Esophagus (tissue), 2 donors: Measurements from ENCODE around the gene EBP. TPM values are rescaled to one million over a fixed set of nuclear protein-coding genes. Genes with fewer than 3 reads are reported as not detected.

Experiments
- H3K27ac ChIP-seq, 2 donors: one replicate each; pipeline ENCODE4 v1.5.1; 2013; ENCODE audit warnings: low read depth in 2 of 2, mild to moderate bottlenecking in 2 of 2, inconsistent platforms in 1 of 2, low read length in 1 of 2, moderate library complexity in 1 of 2
- H3K27me3 ChIP-seq, 2 donors: one replicate each; pipeline ENCODE4 v1.6.1; 2013; ENCODE audit warnings: low read length in 2 of 2, control low read depth in 1 of 2, mild to moderate bottlenecking in 1 of 2; ENCODE audit not compliant: insufficient read depth in 2 of 2, control insufficient read depth in 1 of 2
- H3K36me3 ChIP-seq, 2 donors: one replicate each; pipeline ENCODE4 v1.6.1; 2013; ENCODE audit warnings: low read length in 1 of 2; ENCODE audit not compliant: control insufficient read depth in 2 of 2, insufficient read depth in 2 of 2
- H3K4me1 ChIP-seq, 2 donors: one replicate each; pipeline ENCODE4 v1.6.1; 2013; ENCODE audit warnings: low read length in 1 of 2; ENCODE audit not compliant: control insufficient read depth in 2 of 2, insufficient read depth in 2 of 2
- H3K4me3 ChIP-seq, 2 donors: one replicate each; pipeline ENCODE4 v1.5.1; 2013; ENCODE audit warnings: low read length in 2 of 2, mild to moderate bottlenecking in 2 of 2, low read depth in 1 of 2, moderate library complexity in 1 of 2
- H3K9me3 ChIP-seq, 2 donors: one replicate each; pipeline ENCODE4 v1.6.1; 2013; ENCODE audit warnings: mild to moderate bottlenecking in 2 of 2, low read depth in 1 of 2, low read length in 1 of 2, moderate library complexity in 1 of 2; ENCODE audit not compliant: control insufficient read depth in 2 of 2, insufficient read depth in 1 of 2
- WGBS, 2 donors: extraction: QIAGEN DNeasy Blood & Tissue Kit; methylation state at CpG; one replicate each; pipeline ENCODE4 v1.1.7; 2013; 5-methylcytosine and 5-hydroxymethylcytosine counted together
- polyA plus RNA-seq, 2 donors: library from polyadenylated mRNA; stranded (reverse); fragments of 200-250 nt; gene quantifications; one replicate each; pipeline ENCODE4 v1.2.3, GENCODE V29; 2013
- donor health status: healthy with polysubstance abuse.
- donor health status: Bipolar disorder and iron deficiency.

Gene EBP
- polyA plus RNA-seq, 2 donors = 151 to 179 TPM

GRCh38 chrX:48508400-48509244 lies 13.0 kb upstream of the EBP start, which contains the start of gene PORCN:
PORCN (plus strand) TSS chrX:48508992; CDS start chrX:48509821, 829 bp downstream.
- 0 to 29% methylated on average over 51 to 65 of the region's 65 CpGs for WGBS, 2 donors
- Histone ChIP-seq H3K27ac (peak within 1 kb of the TSS; percentile 70 to 79), H3K9me3 (no peaks in the 10 kb centered on the region), H3K27me3 (no peaks in the 10 kb centered on the region), H3K4me3 (peak within 1 kb of the TSS; percentile 51 to 79), H3K4me1 (peaks cover 0 to 8% of the 10 kb centered on the region in 2 donors), H3K36me3 (no peaks in the 10 kb centered on the region)

GRCh38 chrX:48509245-48509590 lies 12.4 kb upstream of the EBP start:
- no peaks in the 10 kb centered on the region for H3K36me3 ChIP-seq
- WGBS, 2 donors = 1 to 22% methylated on average over 16 of the region's 16 CpGs
- peak overlapping the region; percentile 16 to 79 for H3K27ac ChIP-seq
- peak overlapping the region; percentile 51 to 79 for H3K4me3 ChIP-seq
- H3K27me3 ChIP-seq = no peaks in the 10 kb centered on the region
- peaks cover 0 to 8% of the 10 kb centered on the region in 2 donors for H3K4me1 ChIP-seq
- no peaks in the 10 kb centered on the region for H3K9me3 ChIP-seq

- WGBS, 2 donors = 48 to 50% methylated on average over 11 of the region's 11 CpGs
- peaks cover 0 to 8% of the 10 kb centered on the region in 2 donors for H3K4me1 ChIP-seq
- no peak overlapping the region for H3K27ac ChIP-seq
- no peaks in the 10 kb centered on the region for H3K9me3 ChIP-seq
- H3K27me3 ChIP-seq = no peaks in the 10 kb centered on the region
- peak overlapping the region; percentile 51 to 79 for H3K4me3 ChIP-seq
- H3K36me3 ChIP-seq = no peaks in the 10 kb centered on the region
Measured at GRCh38 chrX:48509619-48510018, 12.0 kb upstream of the EBP start.

- no peak overlapping the region for H3K4me3 ChIP-seq
- H3K27ac ChIP-seq = no peak overlapping the region
- H3K9me3 ChIP-seq = no peaks in the 10 kb centered on the region
- H3K4me1 ChIP-seq = peaks cover 0 to 13% of the 10 kb centered on the region in 2 donors
- no peaks in the 10 kb centered on the region for H3K27me3 ChIP-seq
- WGBS, 2 donors = 61 to 66% methylated on average over 4 of the region's 4 CpGs
- no peaks in the 10 kb centered on the region for H3K36me3 ChIP-seq
Measured at GRCh38 chrX:48511560-48511959, 10.0 kb upstream of the EBP start.

GRCh38 chrX:48512371-48512935 lies 9.2 kb upstream of the EBP start:
- Histone ChIP-seq H3K27me3 (no peaks in the 10 kb centered on the region), H3K4me3 (no peak overlapping the region), H3K36me3 (peaks cover 0 to 1% of the 10 kb centered on the region in 2 donors), H3K27ac (no peak overlapping the region), H3K4me1 (peaks cover 0 to 13% of the 10 kb centered on the region in 2 donors), H3K9me3 (no peaks in the 10 kb centered on the region)
- WGBS, 2 donors = 84 to 95% methylated on average over 20 of the region's 20 CpGs

- Histone ChIP-seq H3K9me3 (no peaks in the 10 kb centered on the region), H3K27ac (no peak overlapping the region), H3K4me3 (no peak overlapping the region), H3K36me3 (peaks cover 0 to 1% of the 10 kb centered on the region in 2 donors), H3K4me1 (peaks cover 0 to 13% of the 10 kb centered on the region in 2 donors), H3K27me3 (no peaks in the 10 kb centered on the region)
- 79 to 89% methylated on average over 4 of the region's 4 CpGs for WGBS, 2 donors
Measured at GRCh38 chrX:48513670-48514069, 7.9 kb upstream of the EBP start.

- H3K4me3 ChIP-seq = no peak overlapping the region
- H3K9me3 ChIP-seq = no peaks in the 10 kb centered on the region
- no peak overlapping the region for H3K27ac ChIP-seq
- peaks cover 0 to 12% of the 10 kb centered on the region in 2 donors for H3K4me1 ChIP-seq
- peaks cover 0 to 1% of the 10 kb centered on the region in 2 donors for H3K36me3 ChIP-seq
- no peaks in the 10 kb centered on the region for H3K27me3 ChIP-seq
- 58 to 73% methylated on average over 16 of the region's 16 CpGs for WGBS, 2 donors
Measured at GRCh38 chrX:48514126-48514806, 7.3 kb upstream of the EBP start.

GRCh38 chrX:48514868-48515460 lies 6.6 kb upstream of the EBP start:
- WGBS, 2 donors = 89 to 95% methylated on average over 9 of the region's 9 CpGs
- Histone ChIP-seq H3K27ac (no peak overlapping the region), H3K27me3 (no peaks in the 10 kb centered on the region), H3K36me3 (peaks cover 0 to 1% of the 10 kb centered on the region in 2 donors), H3K9me3 (no peaks in the 10 kb centered on the region), H3K4me3 (no peak overlapping the region), H3K4me1 (peaks cover 0 to 5% of the 10 kb centered on the region in 2 donors)

GRCh38 chrX:48515842-48516241 lies 5.8 kb upstream of the EBP start:
- 87 to 89% methylated on average over 10 of the region's 10 CpGs for WGBS, 2 donors
- H3K27ac ChIP-seq = no peak overlapping the region
- no peaks in the 10 kb centered on the region for H3K27me3 ChIP-seq
- no peak overlapping the region for H3K4me3 ChIP-seq
- peaks cover 0 to 1% of the 10 kb centered on the region in 2 donors for H3K36me3 ChIP-seq
- H3K9me3 ChIP-seq = no peaks in the 10 kb centered on the region
- peaks cover 0 to 4% of the 10 kb centered on the region in 2 donors for H3K4me1 ChIP-seq
